Smooth muscle cell (in vitro differentiated cells): ENCODE results near the gene CYFIP2. TPM values are rescaled to one million over a fixed set of nuclear protein-coding genes. Genes with fewer than 3 reads are reported as not detected.

Experiments used
- DNase-seq: peaks from one replicate; lab custom pipeline; 2025; ENCODE audit not compliant: unreplicated experiment; lab: John Stamatoyannopoulos, UW
- H2AFZ ChIP-seq: fragments of 200-600 bp; sonication (generic); 2 replicates; pipeline ENCODE4 v1.6.0; 2016; ENCODE audit warnings: antibody characterized with exemption, low read depth, mild to moderate bottlenecking
- H3F3A ChIP-seq: fragments of 200-600 bp; sonication (generic); 2 replicates; pipeline ENCODE4 v1.6.0; 2017; ENCODE audit warnings: antibody characterized with exemption, low read depth
- H3K27ac ChIP-seq: fragments of 200-600 bp; sonication (generic); 2 replicates; pipeline ENCODE4 v1.5.1; 2016; ENCODE audit warnings: low read depth, mild to moderate bottlenecking
- H3K27me3 ChIP-seq: fragments of 200-600 bp; sonication (generic); 2 replicates; pipeline ENCODE4 v1.6.1; 2016; ENCODE audit warnings: low read depth, mild to moderate bottlenecking
- H3K36me3 ChIP-seq: fragments of 200-600 bp; sonication (generic); 2 replicates; pipeline ENCODE4 v1.5.1; 2016; ENCODE audit warnings: low read depth
- H3K4me1 ChIP-seq: fragments of 200-600 bp; sonication (generic); 2 replicates; pipeline ENCODE4 v1.5.1; 2016; ENCODE audit warnings: low read depth
- H3K4me2 ChIP-seq: fragments of 200-600 bp; sonication (generic); 2 replicates; pipeline ENCODE4 v1.6.0; 2016; ENCODE audit warnings: mild to moderate bottlenecking
- H3K4me3 ChIP-seq: fragments of 200-600 bp; sonication (generic); 2 replicates; pipeline ENCODE4 v1.5.1; 2016; ENCODE audit warnings: mild to moderate bottlenecking
- H3K79me2 ChIP-seq: fragments of 200-600 bp; sonication (generic); 2 replicates; pipeline ENCODE4 v1.6.0; 2016; ENCODE audit warnings: low read depth, mild to moderate bottlenecking
- H3K9ac ChIP-seq: fragments of 200-600 bp; sonication (generic); 2 replicates; pipeline ENCODE4 v1.6.0; 2016; ENCODE audit warnings: low read depth
- H3K9me3 ChIP-seq: fragments of 200-600 bp; sonication (generic); replicated peaks from 2 replicates; pipeline ENCODE4 v1.5.1; 2016; ENCODE audit warnings: low read depth
- H4K20me1 ChIP-seq: fragments of 200-600 bp; sonication (generic); 2 replicates; pipeline ENCODE4 v1.6.0; 2016; ENCODE audit warnings: low read depth
- WGBS: methylation state at CpG from one replicate; pipeline ENCODE4 v1.1.7; 2016; ENCODE audit warnings: low lambda C conversion rate; 5-methylcytosine and 5-hydroxymethylcytosine counted together
- polyA plus RNA-seq: library from polyadenylated mRNA; unstranded; fragments of >200 nt; fragmentation: Nextera tagmentation; extraction: Ambion mirVana; gene quantifications from 2 replicates; pipeline ENCODE4 v1.2.1, GENCODE V29; 2016
- total RNA-seq: library from RNA; depleted of rRNA; stranded (reverse); fragments of >200 nt; gene quantifications from 2 replicates; pipeline ENCODE4 v1.2.3, GENCODE V29; 2014
- TF ChIP-seq, protein P1 (sequence below): fragments of 200-600 bp; sonication (generic); IDR thresholded peaks from 2 replicates; pipeline ENCODE4 v1.5.1; 2017; ENCODE audit warnings: borderline replicate concordance, mild to moderate bottlenecking, antibody characterized with exemption; ENCODE audit not compliant: insufficient read depth, poor library complexity, severe bottlenecking

Gene CYFIP2
- total and polyA plus RNA-seq, 2 experiments from 2014 or later = 11.4 to 17.8 TPM

DNA sequence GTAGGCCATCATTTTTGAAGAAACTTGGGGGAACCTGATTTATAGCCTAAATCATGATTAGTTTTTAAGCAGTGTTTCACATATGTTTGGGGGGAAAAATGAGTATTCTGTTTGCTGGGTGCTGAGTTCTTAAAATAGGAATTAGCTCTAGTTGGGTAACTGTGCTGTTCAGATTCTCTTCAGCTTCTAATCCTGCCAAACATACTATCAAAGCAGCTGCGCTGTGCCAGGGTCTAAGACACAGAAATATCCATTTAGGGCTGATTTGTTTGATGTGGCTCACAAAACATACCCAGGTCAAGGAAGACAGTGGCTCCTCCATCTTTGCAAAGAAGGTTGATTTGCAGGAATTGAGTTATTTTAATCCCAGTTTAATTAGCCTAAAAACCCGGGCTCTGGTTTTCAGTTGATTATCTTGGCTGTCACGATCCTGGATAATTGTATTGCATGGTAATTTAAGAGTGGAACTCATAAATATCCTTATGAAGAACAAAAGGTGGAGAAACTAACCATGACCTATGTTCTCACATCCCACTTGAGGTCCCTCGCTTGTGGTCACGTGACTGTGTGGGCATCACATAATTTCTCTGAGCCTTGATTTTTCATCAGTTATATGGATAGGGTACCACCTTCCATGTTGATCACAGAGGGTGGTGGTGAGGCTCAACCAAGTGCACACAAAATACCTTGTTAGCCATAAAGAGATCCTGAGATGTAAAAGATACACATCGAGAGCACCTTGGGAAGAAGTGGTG lies 18.7 kb downstream of the CYFIP2 start:
- no peaks in the 10 kb centered on the region for H4K20me1 ChIP-seq
- TF ChIP-seq, protein P1, sequence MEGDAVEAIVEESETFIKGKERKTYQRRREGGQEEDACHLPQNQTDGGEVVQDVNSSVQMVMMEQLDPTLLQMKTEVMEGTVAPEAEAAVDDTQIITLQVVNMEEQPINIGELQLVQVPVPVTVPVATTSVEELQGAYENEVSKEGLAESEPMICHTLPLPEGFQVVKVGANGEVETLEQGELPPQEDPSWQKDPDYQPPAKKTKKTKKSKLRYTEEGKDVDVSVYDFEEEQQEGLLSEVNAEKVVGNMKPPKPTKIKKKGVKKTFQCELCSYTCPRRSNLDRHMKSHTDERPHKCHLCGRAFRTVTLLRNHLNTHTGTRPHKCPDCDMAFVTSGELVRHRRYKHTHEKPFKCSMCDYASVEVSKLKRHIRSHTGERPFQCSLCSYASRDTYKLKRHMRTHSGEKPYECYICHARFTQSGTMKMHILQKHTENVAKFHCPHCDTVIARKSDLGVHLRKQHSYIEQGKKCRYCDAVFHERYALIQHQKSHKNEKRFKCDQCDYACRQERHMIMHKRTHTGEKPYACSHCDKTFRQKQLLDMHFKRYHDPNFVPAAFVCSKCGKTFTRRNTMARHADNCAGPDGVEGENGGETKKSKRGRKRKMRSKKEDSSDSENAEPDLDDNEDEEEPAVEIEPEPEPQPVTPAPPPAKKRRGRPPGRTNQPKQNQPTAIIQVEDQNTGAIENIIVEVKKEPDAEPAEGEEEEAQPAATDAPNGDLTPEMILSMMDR = no peak
- no peaks in the 10 kb centered on the region for H3K9me3 ChIP-seq
- H3K36me3 ChIP-seq = no peaks in the 10 kb centered on the region
- no peak overlapping the region for H3K9ac ChIP-seq
- WGBS = 85% methylated on average over 6 of the region's 6 CpGs
- no peak overlapping the region for H3K27ac ChIP-seq
- H3K4me2 ChIP-seq = no peak overlapping the region
- no peak for DNase-seq
- H3K79me2 ChIP-seq = no peaks in the 10 kb centered on the region
- H2AFZ ChIP-seq = no peak overlapping the region
- no peaks in the 10 kb centered on the region for H3K27me3 ChIP-seq
- no peak overlapping the region for H3K4me3 ChIP-seq
- peaks cover 5% of the 10 kb centered on the region for H3K4me1 ChIP-seq
- H3F3A ChIP-seq = peaks cover 8% of the 10 kb centered on the region

DNA sequence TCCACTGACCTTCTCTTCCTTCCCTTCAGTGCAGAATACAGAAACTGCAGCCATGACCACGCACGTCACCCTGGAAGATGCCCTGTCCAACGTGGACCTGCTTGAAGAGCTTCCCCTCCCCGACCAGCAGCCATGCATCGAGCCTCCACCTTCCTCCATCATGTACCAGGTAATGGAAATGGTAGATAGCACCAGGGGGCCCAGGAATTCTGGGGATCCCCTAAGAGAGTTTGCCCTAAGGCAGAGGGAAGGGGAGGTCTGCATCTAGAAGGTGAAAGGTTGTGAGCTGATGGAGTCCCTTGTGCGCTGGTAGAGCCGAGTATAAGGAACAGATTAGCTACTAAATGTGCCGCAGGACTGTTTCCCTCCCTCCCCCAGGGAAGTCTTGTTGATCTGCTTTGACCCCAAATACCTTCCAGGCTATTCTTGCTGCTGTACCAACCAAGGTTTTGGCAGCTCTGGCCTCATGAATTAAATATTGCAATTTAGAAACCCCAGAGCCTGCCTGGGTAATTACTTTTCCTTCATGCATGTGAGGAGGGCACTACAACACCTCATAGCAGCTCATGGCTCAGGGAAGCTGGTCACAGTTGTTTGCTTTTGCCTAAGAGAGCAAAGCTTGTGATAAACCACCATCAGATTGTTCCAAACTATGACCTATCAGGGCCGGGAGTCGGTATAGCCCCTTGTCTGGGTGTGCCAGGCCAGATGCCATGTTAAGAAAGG lies 19.6 kb downstream of the CYFIP2 start:
- 96% methylated on average over 10 of the region's 10 CpGs for WGBS
- no peak for DNase-seq
- peaks cover 9% of the 10 kb centered on the region for H3K4me1 ChIP-seq
- no peaks in the 10 kb centered on the region for H3K36me3 ChIP-seq
- H3F3A ChIP-seq = peaks cover 8% of the 10 kb centered on the region
- no peaks in the 10 kb centered on the region for H3K79me2 ChIP-seq
- H3K4me3 ChIP-seq = no peak overlapping the region
- no peaks in the 10 kb centered on the region for H3K27me3 ChIP-seq
- no peak overlapping the region for H3K9ac ChIP-seq
- H3K9me3 ChIP-seq = no peaks in the 10 kb centered on the region
- no peak overlapping the region for H3K4me2 ChIP-seq
- TF ChIP-seq, protein P1 = no peak
- H2AFZ ChIP-seq = no peak overlapping the region
- no peak overlapping the region for H3K27ac ChIP-seq
- H4K20me1 ChIP-seq = no peaks in the 10 kb centered on the region

DNA sequence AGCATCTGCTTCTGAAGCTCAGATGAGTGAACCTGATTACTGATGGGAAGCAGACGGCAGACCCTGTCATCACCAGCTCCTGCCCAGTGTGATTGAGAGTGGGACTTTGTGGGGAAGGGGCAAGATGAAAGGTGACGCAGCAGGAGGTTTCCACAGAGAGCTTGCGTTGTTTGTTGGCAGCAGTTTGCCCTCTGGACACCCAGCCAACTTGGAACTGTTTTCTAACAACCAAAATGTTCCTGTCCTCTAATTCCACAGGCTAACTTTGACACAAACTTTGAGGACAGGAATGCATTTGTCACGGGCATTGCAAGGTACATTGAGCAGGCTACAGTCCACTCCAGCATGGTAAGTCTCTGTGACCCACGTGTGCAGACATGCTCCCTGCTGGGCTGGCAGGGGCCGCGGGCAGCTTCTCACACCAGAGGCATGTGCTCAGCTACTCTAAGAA lies 20.9 kb downstream of the CYFIP2 start:
- Histone ChIP-seq H3K79me2 (no peaks in the 10 kb centered on the region), H3K4me2 (no peak overlapping the region), H3K9ac (no peak overlapping the region), H3K9me3 (no peaks in the 10 kb centered on the region), H4K20me1 (no peaks in the 10 kb centered on the region), H3K4me1 (peaks cover 9% of the 10 kb centered on the region), H3F3A (peaks cover 12% of the 10 kb centered on the region), H3K4me3 (no peak overlapping the region), H3K27ac (no peak overlapping the region), H2AFZ (no peak overlapping the region), H3K27me3 (no peaks in the 10 kb centered on the region), H3K36me3 (no peaks in the 10 kb centered on the region)
- WGBS = 60% methylated on average over 7 of the region's 7 CpGs
- DNase-seq = no peak
- TF ChIP-seq, protein P1 = no peak
